Thyroid gland (tissue), 4 donors: ENCODE data around the gene RAB19.

Experiments
- CTCF ChIP-seq, 6 experiments: fragments of 200-600 bp in 3 of 6; fragments of 450-650 bp in 3 of 6; sonication (generic) in 3 of 6; IDR thresholded peaks; one replicate each; pipeline ENCODE4 v1.5.1; 2016 to 2019; ENCODE audit warnings: antibody characterized with exemption in 6 of 6, mild to moderate bottlenecking in 2 of 6, inconsistent platforms in 1 of 6, moderate library complexity in 1 of 6
- POLR2A ChIP-seq, 2 donors: fragments of 450-650 bp; IDR thresholded peaks; one replicate each; pipeline ENCODE4 v1.6.1; 2017; ENCODE audit warnings: antibody characterized with exemption in 2 of 2, mild to moderate bottlenecking in 2 of 2, moderate library complexity in 1 of 2

- TF ChIP-seq CTCF (IDR thresholded peaks at IDR 0.05) = no peak
- no peak for TF ChIP-seq POLR2A (IDR thresholded peaks at IDR 0.05)
These were observed 34.6 kb upstream of the RAB19 start for GRCh38 chr7:140369294-140369693.
